ENCODE data around the gene NDOR1.

The NDOR1 gene

DNA sequence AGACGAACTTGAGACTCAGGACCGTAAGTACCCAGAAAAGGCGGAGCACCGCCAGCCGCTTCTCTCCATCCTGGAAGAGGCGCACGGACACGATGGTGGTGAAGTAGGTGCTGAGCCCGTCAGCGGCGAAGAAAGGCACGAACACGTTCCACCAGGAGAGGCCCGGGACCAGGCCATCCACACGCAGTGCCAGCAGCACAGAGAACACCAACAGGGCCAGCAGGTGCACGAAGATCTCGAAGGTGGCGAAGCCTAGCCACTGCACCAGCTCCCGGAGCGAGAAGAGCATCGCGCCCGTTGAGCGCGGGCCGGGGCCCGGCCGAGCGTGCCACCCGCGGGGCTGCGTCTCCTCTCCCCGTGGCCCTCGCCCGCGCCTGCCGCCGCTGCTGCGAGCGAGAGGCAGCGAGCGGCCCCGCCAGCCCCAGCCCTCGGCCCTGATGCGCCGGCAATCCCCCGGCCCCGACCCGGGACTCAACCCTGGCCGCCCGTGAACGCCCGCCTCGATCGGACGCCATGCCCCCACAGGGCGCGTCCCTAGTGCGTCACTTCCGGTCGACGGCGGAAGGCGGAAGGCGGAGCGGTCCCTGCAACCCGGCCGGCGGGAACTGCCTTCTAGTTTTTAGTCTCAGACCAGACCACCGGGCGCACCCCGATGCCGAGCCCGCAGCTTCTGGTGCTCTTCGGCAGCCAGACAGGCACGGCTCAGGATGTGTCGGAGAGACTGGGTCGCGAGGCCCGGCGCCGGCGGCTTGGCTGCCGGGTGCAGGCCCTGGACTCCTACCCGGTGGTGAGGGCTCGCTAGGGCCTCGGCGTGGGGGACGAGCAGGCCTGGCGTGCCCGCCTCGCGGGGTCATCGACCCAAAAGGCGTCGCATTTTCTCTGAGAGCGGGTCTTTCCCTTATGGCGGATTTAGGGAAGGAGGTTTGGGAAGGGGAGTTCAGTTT, at the start of gene NDOR1, which contains the start of gene TMEM203:
Gene NDOR1, plus strand, starts transcription at position 575 of the 944 bp plus-strand sequence. Its CDS starts 78 bp downstream, at position 653.
Gene TMEM203, minus strand, starts transcription at position 523 of the 944 bp plus-strand sequence. Its CDS starts 234 bp downstream, at position 289.
- DNase-seq: peak; percentile 63

DNA sequence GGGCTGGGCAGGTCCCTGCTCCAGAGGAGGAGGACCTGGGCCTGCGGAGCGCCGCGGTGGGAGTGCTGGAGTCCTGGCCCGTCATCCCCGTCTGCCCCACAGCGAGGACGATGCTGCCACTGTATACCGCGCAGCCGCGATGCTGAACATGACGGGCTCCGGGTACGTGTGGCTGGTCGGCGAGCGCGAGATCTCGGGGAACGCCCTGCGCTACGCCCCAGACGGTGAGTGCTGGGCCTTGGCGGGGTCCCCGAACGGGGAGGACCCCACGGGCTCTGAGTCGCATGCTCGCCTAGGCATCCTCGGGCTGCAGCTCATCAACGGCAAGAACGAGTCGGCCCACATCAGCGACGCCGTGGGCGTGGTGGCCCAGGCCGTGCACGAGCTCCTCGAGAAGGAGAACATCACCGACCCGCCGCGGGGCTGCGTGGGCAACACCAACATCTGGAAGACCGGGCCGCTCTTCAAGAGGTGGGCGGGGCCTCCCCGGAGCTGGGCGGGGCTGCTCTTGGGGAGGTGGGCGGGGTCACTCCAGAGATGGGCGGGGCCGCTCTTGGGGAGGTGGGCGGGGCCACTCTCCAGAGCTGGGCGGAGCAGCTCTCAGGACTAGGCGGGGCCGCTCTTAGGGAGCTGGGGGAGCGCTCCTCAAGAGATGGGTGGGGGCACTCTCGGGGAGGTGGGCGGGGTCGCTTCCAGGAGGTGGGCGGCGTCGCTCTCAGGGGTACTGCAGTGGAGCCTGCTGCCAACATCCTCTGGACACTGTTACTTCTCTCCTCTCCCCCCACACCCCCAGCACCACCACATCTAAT, 48.7 kb upstream of the NDOR1 start:
- no peak for DNase-seq

DNA sequence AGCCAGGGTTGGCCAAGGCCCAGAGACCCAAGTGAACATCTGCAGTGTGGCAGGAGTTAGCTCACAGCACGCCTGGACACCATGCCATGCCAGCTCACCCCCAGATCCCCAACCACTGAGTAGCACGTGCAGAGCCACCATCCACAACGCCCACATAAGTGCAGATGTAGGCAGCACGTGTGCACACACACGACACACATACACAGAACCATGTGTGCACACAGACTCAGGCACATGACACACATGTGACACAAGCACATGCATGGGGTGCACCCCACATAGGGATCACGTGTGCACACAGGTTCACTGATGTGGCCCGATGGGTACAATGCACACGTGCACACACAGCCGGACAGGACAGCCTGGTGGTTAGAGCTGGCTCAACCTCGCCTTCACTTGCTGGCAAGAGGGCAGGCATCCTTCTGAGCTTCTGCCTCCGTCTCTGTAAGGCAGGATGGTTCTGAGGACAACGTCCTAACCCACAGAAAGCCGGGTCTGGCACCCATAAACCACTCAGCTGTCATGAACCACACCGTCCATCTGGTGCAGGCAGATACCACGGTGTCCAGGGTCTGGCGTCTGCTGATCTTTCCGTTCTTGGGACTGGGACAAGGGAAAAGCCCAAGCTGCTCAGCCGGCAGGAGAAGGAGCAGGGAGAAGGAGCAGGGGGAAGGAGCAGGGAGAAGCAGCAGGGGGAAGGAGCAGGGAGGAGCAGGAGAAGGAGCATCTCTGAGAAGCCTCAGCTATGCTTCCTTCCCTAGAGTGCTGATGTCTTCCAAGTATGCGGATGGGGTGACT, 47.7 kb upstream of the NDOR1 start:
- DNase-seq: no peak

DNA sequence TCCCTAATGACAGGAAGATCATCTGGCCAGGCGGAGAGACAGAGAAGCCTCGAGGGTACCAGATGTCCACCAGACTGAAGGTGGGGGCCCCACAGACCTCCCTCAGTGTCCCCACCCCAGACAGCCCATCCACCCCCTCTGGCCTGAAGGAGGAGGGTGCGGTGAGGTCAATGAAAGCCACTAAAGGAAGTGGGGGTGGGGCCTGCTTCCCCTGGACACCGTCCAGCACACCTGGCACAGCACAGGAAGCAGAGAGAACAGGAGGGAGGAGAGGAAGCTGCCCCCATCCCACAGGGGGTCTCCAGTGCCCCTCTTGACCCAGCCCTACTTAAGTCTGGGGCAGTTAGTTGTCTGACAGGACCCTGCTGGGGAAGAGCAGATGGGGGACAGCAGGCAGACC, 46.9 kb upstream of the NDOR1 start:
- peak; percentile 11 for DNase-seq

DNA sequence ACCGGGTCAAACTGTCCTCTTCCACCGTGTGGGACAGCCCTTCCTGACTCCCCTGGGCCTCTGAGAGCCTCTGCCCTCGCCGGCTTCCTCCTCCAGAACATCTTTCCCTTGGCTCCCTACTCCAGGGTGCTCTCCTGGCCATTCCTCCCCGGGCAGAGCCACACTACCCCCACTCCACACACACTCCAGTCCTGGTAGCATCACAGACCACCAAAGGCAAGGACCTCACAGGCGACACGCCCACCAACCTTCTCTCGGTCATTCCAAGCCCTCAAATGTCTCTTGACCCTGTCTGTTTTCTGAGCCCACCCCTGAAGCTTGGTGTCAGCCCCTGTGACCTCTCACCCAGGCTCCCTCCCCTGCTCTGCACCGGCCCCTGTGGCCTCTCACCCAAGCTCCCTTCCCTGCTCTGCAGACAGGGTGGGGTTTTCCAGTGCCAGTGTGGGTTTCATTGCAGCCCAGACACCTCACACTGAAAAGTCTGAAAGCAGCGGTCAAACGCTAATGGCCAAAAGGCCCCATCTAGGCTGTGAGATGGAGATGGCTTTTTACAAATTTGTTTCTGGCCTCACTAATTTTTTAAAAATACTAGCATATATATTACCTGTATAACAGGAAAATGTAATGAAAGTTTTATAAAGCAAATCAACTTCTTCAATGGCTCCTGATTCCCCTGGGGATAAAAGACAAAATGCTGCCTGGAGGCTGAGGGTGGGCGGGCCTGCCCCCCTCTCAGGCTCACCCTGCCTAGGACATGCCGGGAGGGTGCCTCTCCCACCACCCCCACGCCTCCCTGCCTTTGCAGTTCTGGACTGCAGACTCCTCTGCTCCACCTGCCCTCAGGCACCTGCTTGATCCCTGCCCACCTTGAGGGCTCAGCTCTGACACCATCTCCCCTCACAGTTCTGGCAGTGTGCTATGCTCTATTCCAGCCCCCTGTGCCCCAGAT, 46.1 kb upstream of the NDOR1 start:
- no peak for DNase-seq

DNA sequence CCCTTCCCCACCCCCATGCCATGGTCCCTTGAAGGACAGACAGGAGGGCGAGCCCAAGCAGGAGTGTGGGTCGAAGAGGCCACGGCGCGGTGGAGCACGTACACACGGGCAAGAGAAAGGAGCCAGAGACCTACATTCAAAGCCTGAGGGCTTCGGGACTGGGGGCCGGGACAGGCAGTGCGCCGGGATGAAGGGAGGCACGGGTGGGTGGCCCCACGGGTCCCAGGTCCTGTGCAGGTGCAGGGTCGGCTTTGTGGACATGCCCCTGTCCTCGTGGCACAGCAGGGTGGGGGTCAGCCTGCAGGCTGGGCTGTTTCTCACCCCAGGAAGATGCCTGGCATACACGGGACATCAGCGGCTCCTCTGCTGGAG, 45.5 kb upstream of the NDOR1 start:
- no peak for DNase-seq

DNA sequence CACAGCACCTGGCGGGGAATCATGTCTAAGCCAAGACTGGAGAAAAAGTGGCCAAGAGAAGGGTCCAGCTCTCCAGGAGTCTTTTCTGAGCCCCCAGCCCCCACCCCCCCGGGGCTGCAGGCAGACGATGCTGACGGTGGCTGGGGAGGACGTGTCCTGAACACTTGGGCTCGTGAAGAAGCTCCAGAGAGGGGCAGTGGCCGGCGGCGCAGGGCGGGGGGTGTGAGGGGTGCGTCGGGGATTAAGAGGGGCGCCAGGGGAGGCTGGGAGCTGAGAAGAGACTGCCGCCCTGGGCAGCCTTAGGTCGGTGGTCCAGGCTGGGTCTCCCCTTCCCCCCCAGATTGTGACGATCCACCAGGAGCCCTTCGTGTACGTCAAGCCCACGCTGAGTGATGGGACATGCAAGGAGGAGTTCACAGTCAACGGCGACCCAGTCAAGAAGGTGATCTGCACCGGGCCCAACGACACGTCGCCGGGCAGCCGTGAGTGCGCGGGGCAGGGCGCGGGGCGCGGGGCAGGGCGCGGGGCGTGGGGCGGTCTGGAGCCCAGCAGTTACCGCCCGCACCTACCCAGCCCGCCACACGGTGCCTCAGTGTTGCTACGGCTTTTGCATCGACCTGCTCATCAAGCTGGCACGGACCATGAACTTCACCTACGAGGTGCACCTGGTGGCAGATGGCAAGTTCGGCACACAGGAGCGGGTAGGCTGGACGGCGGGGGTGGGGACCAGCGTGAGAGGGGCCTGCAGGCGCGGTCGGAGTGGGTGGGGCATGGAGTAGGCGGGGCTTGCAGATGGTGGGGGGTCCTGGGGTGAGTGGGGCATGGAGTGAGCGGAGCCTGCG, 44.6 kb upstream of the NDOR1 start:
- DNase-seq: peak; percentile 32

DNA sequence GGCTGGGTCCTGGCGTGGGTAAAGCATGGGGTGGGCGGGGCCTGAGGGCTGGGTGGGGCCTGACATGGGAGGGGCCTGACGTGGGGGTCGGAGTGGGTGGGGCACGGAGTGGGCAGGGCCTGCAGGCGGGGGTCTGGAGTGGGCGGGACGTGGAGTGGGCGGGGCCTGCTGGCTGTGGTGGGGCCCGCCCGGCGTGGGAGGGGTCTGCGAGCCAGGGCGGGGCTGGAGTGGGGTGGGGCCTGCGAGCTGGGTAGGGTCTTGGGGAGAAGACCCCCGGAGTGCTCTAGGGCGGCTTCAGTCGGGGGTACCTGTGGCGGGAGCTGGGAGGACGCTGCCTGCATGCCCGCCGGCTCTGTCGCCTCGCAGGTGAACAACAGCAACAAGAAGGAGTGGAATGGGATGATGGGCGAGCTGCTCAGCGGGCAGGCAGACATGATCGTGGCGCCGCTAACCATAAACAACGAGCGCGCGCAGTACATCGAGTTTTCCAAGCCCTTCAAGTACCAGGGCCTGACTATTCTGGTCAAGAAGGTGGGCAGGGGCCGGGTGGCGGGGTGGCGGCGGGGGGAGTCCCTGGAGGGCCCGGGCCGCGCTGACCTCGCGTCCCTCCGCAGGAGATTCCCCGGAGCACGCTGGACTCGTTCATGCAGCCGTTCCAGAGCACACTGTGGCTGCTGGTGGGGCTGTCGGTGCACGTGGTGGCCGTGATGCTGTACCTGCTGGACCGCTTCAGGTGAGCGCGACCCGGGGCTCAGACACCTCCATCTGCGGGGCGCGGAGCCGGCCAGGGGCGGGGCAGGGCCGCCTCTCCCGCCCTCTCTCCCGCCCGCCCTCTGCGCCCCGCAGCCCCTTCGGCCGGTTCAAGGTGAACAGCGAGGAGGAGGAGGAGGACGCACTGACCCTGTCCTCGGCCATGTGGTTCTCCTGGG, 43.7 kb upstream of the NDOR1 start:
- no peak for DNase-seq

DNA sequence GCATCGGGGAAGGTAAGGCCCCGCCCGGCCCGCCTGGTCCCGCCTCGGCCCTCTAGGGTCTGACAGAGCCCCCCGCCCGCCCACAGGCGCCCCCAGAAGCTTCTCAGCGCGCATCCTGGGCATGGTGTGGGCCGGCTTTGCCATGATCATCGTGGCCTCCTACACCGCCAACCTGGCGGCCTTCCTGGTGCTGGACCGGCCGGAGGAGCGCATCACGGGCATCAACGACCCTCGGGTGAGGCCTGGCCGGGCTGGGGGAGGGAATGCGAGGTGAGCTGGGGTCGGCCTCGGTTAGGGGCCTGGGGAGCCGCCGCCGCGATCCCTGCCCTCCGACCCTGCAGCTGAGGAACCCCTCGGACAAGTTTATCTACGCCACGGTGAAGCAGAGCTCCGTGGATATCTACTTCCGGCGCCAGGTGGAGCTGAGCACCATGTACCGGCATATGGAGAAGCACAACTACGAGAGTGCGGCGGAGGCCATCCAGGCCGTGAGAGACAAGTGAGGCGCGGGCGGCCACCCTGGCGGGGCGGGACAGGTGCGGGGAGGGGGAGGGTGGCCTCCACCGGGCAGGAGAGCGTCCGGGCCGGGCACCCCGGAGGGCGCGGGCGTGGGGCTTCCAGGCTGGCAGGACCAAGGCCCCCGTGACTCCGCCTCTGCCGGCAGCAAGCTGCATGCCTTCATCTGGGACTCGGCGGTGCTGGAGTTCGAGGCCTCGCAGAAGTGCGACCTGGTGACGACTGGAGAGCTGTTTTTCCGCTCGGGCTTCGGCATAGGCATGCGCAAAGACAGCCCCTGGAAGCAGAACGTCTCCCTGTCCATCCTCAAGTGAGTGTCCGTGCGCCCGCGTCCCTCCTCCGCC, 42.8 kb upstream of the NDOR1 start:
- no peak for DNase-seq

DNA sequence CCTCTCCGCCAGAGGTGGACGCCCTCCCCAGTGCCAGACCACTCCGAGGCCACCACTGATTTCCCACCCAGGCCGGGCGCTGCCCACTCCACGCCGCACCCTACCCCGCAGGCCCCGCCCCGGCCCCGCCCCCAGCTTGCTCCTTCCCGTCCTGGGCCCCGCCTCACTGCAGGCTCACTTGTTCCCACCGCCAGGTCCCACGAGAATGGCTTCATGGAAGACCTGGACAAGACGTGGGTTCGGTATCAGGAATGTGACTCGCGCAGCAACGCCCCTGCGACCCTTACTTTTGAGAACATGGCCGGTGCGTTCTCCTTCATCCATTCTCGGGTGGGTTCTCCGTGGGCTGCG, 42.2 kb upstream of the NDOR1 start:
- no peak for DNase-seq

DNA sequence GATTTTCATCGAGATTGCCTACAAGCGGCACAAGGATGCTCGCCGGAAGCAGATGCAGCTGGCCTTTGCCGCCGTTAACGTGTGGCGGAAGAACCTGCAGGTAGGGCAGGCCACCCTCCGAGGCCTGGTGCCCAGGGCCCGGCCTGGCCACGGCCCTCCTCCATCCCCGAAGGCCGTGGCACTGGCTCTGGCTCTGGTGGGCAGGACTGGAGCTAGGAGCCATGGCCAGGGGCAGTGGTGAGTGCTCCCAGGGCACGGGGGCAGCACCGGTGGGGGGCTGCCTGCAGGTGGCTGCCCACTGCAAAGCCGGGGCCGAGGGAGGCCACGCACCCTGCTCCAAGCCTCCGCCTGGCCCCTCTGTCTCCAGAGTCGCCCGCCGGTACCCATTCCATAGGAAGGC, 41.7 kb upstream of the NDOR1 start:
- no peak for DNase-seq

DNA sequence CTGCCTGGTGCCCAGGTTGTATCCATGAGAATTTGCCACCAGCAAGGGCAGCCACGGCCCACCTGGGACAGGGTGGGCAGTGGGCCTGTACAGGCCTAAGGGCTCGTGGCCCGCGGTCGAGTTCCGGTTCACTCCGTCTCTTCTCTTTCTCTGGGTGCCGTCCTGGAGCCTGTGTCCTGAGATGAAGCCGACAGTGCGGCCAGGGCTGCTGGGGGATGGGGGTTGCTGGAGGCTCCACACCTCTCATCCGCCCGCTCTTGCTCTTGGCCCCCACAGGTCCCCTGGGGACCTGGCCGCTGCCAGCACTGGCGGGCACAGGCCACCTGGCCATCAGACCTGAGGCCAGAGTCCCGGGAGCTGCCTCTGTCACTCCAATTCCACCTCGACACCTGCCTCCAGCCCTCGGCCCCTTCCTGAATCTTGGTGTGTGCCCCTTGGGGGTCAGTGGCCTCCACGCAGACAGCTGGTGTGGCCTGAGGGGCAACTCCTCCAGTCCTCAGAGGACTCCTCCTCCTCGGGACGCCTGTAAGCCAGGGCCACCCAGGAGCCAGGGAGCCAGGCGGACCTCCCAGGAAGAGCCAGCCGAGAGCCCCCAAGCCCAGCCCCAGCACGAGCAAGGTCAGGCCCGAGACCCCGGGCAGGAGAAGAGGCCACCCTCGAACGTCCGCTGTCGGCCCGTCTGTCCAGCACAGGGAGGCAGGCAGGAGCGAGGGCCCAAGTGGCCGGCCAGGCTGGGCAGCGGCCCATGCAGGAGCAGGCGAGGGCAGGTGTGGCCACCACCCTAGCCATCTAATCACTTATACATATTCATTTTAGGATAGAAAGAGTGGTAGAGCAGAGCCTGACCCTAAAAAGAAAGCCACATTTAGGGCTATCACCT, 40.9 kb upstream of the NDOR1 start:
- no peak for DNase-seq

DNA sequence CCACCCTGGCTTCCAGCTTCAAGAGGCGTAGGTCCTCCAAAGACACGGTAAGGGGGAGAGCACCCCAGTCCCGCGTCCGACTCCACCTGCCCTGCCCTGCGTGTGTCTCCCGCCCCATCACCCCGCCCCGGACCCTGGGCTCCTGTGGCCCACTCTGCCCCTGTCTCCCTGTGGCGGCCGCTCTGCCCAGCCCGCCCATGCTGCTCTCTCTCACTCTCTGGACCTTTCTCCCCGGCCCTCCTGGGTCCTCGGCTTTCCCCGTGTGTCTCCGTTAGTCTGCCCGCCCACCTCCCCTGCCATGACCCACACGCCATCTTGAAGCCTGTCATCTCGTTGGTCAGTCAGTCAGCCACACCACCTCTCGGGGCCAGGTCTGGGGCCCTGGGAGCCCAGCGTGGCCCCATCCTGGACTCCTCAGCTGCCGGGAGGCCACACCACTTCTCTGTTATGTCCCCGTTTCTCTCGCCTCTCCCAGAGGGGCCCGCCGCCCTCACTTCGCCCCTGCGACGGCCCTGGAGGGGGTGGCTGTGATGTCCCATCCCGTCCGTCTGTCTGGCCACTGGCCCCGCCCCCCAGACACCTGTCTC, 40.2 kb upstream of the NDOR1 start:
- DNase-seq: no peak

DNA sequence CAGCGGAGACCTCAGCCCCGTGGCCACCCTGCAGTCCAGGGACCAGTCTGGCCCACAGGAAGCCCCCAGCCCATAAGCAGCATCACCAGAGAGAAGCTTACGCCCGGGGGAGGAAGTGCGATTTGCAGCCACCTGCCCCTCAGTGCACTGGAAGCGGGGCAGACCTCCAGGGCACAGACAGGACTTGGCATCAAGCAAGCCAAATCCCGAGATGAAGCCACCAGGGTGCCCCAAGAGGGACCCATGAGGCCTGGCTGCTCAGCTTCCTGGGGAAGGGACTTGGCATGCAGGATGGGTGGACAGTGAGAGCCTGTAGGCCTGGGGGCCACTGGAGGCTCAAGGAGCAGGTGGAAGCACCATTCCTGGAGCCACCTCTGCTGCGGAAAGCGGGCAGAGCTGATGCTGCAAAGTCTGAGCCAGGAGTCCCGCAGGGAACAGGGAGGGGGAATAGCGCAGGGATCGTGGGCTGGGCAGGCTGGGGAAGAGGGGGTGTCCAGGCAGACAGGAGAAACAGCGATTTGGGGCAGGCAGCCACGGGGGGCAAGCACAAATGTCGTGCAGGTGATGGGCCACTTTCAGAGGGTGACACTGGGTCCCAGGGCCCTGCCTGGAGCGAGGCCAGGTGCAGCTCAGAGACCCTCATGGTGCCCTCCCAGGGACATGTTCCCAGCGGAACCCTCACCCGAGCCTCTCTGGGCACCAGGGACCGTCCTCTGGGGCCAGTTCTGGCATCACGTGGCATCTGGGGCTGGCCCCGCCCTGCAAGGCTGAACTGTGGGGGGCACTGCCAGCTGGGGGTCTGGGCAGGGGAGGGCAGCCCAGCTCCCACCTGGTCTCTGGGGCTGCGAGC, 38.9 kb upstream of the NDOR1 start:
- DNase-seq: no peak

DNA sequence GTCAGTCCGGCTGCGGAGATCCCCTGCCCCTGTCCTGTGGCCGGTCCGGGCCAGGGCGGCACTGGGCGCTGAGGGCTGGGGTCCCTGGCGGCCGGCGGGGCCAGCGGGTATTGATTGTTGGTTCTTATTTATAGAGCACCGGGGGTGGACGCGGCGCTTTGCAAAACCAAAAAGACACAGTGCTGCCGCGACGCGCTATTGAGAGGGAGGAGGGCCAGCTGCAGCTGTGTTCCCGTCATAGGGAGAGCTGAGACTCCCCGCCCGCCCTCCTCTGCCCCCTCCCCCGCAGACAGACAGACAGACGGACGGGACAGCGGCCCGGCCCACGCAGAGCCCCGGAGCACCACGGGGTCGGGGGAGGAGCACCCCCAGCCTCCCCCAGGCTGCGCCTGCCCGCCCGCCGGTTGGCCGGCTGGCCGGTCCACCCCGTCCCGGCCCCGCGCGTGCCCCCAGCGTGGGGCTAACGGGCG, 38.2 kb upstream of the NDOR1 start:
- no peak for DNase-seq
